ENCODE results near the gene CHTF8.

CHTF8 gene

GRCh38 chr16:69113216-69113615 is 19.2 kb downstream of the CHTF8 start:
- DNase-seq (ENCODE audit: low read depth in 2 of 2), result no peak

GRCh38 chr16:69112285-69113129 is 19.9 kb downstream of the CHTF8 start:
- peak; percentile 43 to 54 for DNase-seq (ENCODE audit: low read depth in 2 of 2)

GRCh38 chr16:69111876-69112230 is 20.5 kb downstream of the CHTF8 start:
- no peak for DNase-seq (ENCODE audit: low read depth in 2 of 2)

- no peak for DNase-seq (ENCODE audit: low read depth in 2 of 2)
Observed at GRCh38 chr16:69111216-69111875, 21.0 kb downstream of the CHTF8 start.

DNA sequence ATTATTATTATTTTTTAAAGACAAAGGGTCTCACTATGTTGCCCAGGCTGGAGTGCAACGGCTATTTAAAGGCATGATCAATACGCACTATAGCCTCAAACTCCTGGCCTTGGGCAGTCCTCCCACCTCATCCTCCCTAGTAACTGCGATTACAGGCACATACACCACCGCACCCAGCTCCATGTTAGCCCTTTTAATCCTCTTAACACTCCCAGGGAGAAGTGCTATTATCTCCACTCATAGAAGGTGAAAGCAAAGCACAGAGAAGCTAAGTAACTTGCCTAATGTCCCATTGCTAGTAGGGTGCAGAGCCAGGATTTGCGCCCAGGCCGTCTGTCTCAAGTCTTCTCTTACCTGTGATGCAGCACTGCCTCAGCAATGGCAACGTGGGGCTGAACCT is 22.0 kb downstream of the CHTF8 start:
- DNase-seq (ENCODE audit: low read depth in 2 of 2), result no peak

DNA sequence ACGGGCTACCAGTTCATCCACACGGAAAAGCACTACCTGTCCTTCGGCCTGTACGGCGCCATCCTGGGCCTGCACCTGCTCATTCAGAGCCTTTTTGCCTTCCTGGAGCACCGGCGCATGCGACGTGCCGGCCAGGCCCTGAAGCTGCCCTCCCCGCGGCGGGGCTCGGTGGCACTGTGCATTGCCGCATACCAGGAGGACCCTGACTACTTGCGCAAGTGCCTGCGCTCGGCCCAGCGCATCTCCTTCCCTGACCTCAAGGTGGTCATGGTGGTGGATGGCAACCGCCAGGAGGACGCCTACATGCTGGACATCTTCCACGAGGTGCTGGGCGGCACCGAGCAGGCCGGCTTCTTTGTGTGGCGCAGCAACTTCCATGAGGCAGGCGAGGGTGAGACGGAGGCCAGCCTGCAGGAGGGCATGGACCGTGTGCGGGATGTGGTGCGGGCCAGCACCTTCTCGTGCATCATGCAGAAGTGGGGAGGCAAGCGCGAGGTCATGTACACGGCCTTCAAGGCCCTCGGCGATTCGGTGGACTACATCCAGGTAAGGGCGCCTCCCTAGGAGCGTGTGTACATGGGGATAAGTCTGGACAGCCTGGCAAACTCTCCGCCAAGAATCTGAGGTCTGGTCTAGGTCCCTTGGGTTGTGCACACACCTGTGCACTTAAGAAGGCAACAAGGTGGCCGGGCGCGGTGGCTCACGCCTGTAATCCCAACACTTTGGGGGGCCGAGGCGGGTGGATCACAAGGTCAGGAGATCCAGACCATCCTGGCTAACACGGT is 22.7 kb downstream of the CHTF8 start:
- no peak for DNase-seq (ENCODE audit: low read depth in 2 of 2)

- DNase-seq (ENCODE audit: low read depth in 2 of 2), result no peak
Observed at GRCh38 chr16:69108905-69109252, 23.5 kb downstream of the CHTF8 start.

- no peak for DNase-seq (ENCODE audit: low read depth in 2 of 2)
Observed at GRCh38 chr16:69108064-69108904, 24.1 kb downstream of the CHTF8 start.

- no peak for DNase-seq (ENCODE audit: low read depth in 2 of 2)
Observed at GRCh38 chr16:69107316-69107962, 24.9 kb downstream of the CHTF8 start.

- DNase-seq (ENCODE audit: low read depth in 2 of 2), result no peak
Observed at GRCh38 chr16:69106491-69107315, 25.7 kb downstream of the CHTF8 start.

- DNase-seq (ENCODE audit: low read depth in 2 of 2), result peak in 1 of 2 donors; percentile 35
Observed at GRCh38 chr16:69105501-69106361, 26.7 kb downstream of the CHTF8 start, which contains the start of gene HAS3. Gene HAS3, plus strand, starts transcription at chr16:69105653. Its CDS starts 3,743 bp downstream, at chr16:69109396.

DNA sequence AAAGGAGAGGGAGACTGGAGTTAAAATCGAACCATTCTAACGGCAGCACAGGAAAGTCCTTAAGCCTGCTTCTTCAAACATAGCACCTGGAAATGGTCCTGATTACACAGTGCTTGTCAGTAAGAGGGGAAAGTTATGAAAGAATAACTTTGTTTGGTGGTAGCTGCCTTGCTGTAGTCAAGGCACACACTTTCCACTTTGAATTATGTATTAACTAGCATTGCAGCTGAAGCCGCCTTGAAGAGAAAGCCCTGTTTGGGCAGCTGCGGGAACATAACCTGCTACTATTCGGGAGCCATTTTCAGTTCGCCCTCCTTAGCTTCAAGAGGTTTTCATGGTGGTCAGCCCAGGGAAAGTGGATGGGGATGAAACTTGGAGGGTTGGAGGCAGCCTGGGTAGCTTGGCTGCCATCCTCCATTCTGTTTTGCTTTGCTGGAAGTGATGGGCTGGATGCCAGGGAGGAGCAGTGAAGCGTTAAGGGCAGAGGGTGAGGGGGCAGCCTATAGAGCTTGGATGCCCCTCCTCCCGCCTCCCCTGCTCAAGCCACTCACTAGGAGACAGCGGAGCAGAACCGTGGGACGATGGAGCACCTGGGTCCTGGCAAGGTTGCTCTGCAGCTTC is 32.2 kb downstream of the CHTF8 start:
- DNase-seq (ENCODE audit: low read depth in 2 of 2), result no peak

DNA sequence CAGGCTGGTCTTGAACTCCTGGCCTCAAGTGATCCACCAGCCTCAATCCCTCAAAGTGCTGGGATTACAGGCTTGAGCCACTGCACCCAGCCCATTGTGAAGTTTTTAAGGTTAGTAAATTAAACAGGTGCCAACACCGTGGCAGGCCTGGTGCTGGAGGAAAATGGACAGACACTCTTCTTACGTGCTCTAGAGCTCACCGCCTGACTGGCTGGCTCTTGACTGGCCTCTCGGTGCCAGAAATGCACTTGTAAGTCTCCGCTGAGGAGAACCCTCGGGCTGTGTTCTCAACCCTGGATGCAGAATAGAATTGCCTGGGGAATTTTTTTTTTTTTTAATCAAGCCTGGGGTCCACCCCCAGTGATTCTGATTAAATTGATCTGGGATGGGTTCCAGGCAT is 37.2 kb downstream of the CHTF8 start:
- no peak for DNase-seq (ENCODE audit: low read depth in 2 of 2)

GRCh38 chr16:69094501-69094900 is 37.9 kb downstream of the CHTF8 start:
- DNase-seq (ENCODE audit: low read depth in 2 of 2), result no peak

GRCh38 chr16:69093974-69094373 is 38.4 kb downstream of the CHTF8 start:
- no peak for DNase-seq (ENCODE audit: low read depth in 2 of 2)

DNA sequence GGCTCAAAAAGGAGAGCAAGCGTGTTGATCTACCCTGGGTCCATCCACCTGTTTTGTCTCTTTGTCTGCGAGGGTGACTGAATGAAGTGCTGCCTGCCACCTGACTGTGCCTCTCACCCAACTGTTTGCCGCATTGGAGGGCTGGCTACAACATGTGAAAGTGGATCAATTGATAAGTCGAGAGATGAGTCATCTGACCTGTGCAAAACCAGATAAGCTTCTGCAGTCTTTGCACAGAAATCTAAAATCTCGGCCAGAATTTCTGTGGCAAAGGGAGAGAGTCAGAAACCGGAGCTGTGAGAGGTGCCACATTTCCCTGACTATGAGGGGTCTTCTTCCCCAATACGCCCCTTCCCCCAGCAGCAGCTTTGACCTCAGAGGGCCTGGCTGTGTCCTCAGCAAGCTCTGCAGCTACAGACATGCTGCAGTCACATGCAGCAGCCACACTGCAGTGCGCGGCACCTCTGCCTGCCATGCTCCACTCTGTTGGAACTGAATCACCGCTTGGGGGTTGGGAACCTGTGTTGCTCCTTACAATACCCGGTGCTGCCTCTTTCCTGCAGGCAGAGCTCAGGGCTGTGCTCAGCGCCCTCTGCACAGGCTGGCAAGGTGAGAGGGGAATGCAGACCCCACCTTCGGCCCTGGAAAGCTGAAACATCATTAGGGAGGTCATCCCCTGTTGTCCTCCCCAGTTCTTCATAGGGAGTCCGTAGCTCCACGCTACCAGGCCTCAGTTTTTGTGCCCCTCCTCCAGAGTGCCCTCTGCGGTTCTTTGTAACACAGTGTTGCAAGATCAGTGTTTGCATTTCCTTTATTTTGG is 43.1 kb downstream of the CHTF8 start:
- no peak for DNase-seq (ENCODE audit: low read depth in 2 of 2)

- DNase-seq (ENCODE audit: low read depth in 2 of 2), result no peak
Observed at GRCh38 chr16:69088684-69089083, 43.7 kb downstream of the CHTF8 start.

DNA sequence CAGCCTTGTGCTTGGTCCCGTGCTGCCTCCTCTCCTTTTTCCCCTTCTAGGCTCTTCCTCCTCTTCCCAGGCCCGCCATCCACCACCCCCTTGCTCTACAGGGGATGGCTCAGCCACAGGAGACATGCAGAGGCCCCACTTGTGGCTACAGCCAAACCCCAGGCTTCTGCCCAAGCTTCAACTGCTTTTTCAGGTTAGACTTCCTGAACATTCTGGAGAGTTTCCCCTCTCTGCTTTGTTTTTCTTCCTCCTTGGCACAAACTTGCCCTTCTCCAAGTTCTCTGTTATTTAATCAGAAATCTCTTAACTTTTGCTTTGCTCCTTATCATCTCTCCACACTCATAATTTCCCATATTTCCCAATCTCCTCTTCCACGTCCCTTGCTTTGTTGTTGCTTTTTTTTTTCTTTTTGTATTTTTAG is 45.2 kb downstream of the CHTF8 start:
- DNase-seq (ENCODE audit: low read depth in 2 of 2), result no peak

All from stimulated activated CD8-positive, alpha-beta memory T cell treated with anti-CD3 and anti-CD28 coated beads, Interleukin-2, amount 100 ng/mL, for 48 hours (primary cell).